ENCODE data around the gene DHODH.

GRCh38 chr16:72024862-72025382 is 16.4 kb downstream of the DHODH start:
- no peak for TF ChIP-seq CTCF (IDR thresholded peaks at IDR 0.05)
- TF ChIP-seq POLR2AphosphoS5 (IDR thresholded peaks at IDR 0.05), result no peak
- no peak for TF ChIP-seq POLR2A (IDR thresholded peaks at IDR 0.05)
- no peak for TF ChIP-seq EP300 (IDR thresholded peaks at IDR 0.05; ENCODE audit: low read depth)

All from transverse colon (tissue), 4 donors.